ENCODE data around the gene WNT9A. TPM values are rescaled to one million over a fixed set of nuclear protein-coding genes. Genes with fewer than 3 reads are reported as not detected.

Gene WNT9A
- polyA plus RNA-seq, 3 donors: not detected

GRCh38 chr1:227924168-227924832 is 23.4 kb downstream of the WNT9A start:
- no peak for TF ChIP-seq CTCF (IDR thresholded peaks at IDR 0.05)
- H2AFZ ChIP-seq (ENCODE audit: insufficient read depth, low read depth, low read length, poor library complexity, severe bottlenecking): no peak overlapping the region
- Mint-ChIP-seq H3K27me3 (ENCODE audit: low read depth in 3 of 3) (peaks cover 0 to 2% (median 2%) of the 10 kb centered on the region in 3 donors), H3K9me3 (peaks cover 0 to 1% (median 0%) of the 10 kb centered on the region in 7 donors), H3K27ac (no peak overlapping the region), H3K4me1 (no peaks in the 10 kb centered on the region), H3K4me3 (no peak overlapping the region), H3K36me3 (no peaks in the 10 kb centered on the region)
- no peak for DNase-seq
- H3K27me3 ChIP-seq (ENCODE audit: control insufficient read depth in 2 of 2, insufficient read depth in 2 of 2, low read length in 2 of 2): no peaks in the 10 kb centered on the region
- no peaks in the 10 kb centered on the region for H3K4me1 ChIP-seq (ENCODE audit: control insufficient read depth in 1 of 2, insufficient read depth in 2 of 2, low read length in 2 of 2)
- H3K4me2 ChIP-seq (replicated peaks; ENCODE audit: extremely low read depth, low read length, poor library complexity, severe bottlenecking): no peak overlapping the region
- no peak overlapping the region for H3K27ac ChIP-seq (ENCODE audit: low read depth in 1 of 2, low read length in 2 of 2)
- intact Hi-C loops (cut with micrococcal nuclease): no loop called here
- no peak overlapping the region for H3K4me3 ChIP-seq (replicated peaks in 1 of 3; ENCODE audit: low read depth in 2 of 3, low read length in 3 of 3)
- H3K36me3 ChIP-seq (replicated peaks in 1 of 2; ENCODE audit: control insufficient read depth in 1 of 2, insufficient read depth in 2 of 2, low read length in 2 of 2): no peaks in the 10 kb centered on the region
- H3K79me2 ChIP-seq (ENCODE audit: insufficient read depth, low read length): no peaks in the 10 kb centered on the region
- H4K20me1 ChIP-seq (ENCODE audit: insufficient read depth, low read length): no peaks in the 10 kb centered on the region
- 95% methylated on average over 24 of the region's 24 CpGs for WGBS (ENCODE audit: insufficient coverage)
- H3K9ac ChIP-seq (ENCODE audit: insufficient read depth, low read length, poor library complexity, severe bottlenecking): no peak overlapping the region
- no peaks in the 10 kb centered on the region for H3K9me3 ChIP-seq (replicated peaks in 1 of 2; ENCODE audit: control insufficient read depth in 1 of 2, insufficient read depth in 1 of 2, low read length in 2 of 2)

GRCh38 chr1:227923353-227924167 is 24.2 kb downstream of the WNT9A start:
- no peak overlapping the region for H3K4me2 ChIP-seq (replicated peaks; ENCODE audit: extremely low read depth, low read length, poor library complexity, severe bottlenecking)
- H2AFZ ChIP-seq (ENCODE audit: insufficient read depth, low read depth, low read length, poor library complexity, severe bottlenecking): no peak overlapping the region
- no peaks in the 10 kb centered on the region for H3K36me3 Mint-ChIP-seq
- H3K9me3 Mint-ChIP-seq: peaks cover 0 to 1% (median 0%) of the 10 kb centered on the region in 7 donors
- WGBS (ENCODE audit: insufficient coverage): 84% methylated on average over 5 of the region's 18 CpGs
- no peak for TF ChIP-seq CTCF (IDR thresholded peaks at IDR 0.05)
- no peak overlapping the region for H3K27ac Mint-ChIP-seq
- no peaks in the 10 kb centered on the region for H3K27me3 ChIP-seq (ENCODE audit: control insufficient read depth in 2 of 2, insufficient read depth in 2 of 2, low read length in 2 of 2)
- H4K20me1 ChIP-seq (ENCODE audit: insufficient read depth, low read length): no peaks in the 10 kb centered on the region
- no peaks in the 10 kb centered on the region for H3K79me2 ChIP-seq (ENCODE audit: insufficient read depth, low read length)
- H3K27me3 Mint-ChIP-seq (ENCODE audit: low read depth in 3 of 3): peaks cover 0 to 2% (median 2%) of the 10 kb centered on the region in 3 donors
- no peak for DNase-seq
- no peak overlapping the region for H3K27ac ChIP-seq (ENCODE audit: low read depth in 1 of 2, low read length in 2 of 2)
- H3K4me3 ChIP-seq (replicated peaks in 1 of 3; ENCODE audit: low read depth in 2 of 3, low read length in 3 of 3): no peak overlapping the region
- no peaks in the 10 kb centered on the region for H3K4me1 Mint-ChIP-seq
- H3K9ac ChIP-seq (ENCODE audit: insufficient read depth, low read length, poor library complexity, severe bottlenecking): no peak overlapping the region
- no peaks in the 10 kb centered on the region for H3K36me3 ChIP-seq (replicated peaks in 1 of 2; ENCODE audit: control insufficient read depth in 1 of 2, insufficient read depth in 2 of 2, low read length in 2 of 2)
- H3K4me1 ChIP-seq (ENCODE audit: control insufficient read depth in 1 of 2, insufficient read depth in 2 of 2, low read length in 2 of 2): no peaks in the 10 kb centered on the region
- intact Hi-C loops (cut with micrococcal nuclease): no loop called here
- no peaks in the 10 kb centered on the region for H3K9me3 ChIP-seq (replicated peaks in 1 of 2; ENCODE audit: control insufficient read depth in 1 of 2, insufficient read depth in 1 of 2, low read length in 2 of 2)
- no peak overlapping the region for H3K4me3 Mint-ChIP-seq

Data from CD14-positive monocyte (primary cell).